ENCODE data around the gene KDM6B. TPM values are rescaled to one million over a fixed set of nuclear protein-coding genes. Genes with fewer than 3 reads are reported as not detected.

KDM6B gene
- total and polyA plus RNA-seq, 4 donors: 2.5 to 11.5 (median 3.3) TPM

- no peaks in the 10 kb centered on the region for H3K27me3 ChIP-seq (ENCODE audit: control insufficient read depth in 4 of 4, insufficient read depth in 4 of 4, low read length in 3 of 4)
- H3K4me3 ChIP-seq (ENCODE audit: low read depth in 1 of 3, low read length in 3 of 3): no peak within 1 kb of the TSS
- 74% methylated on average over 57 of the region's 57 CpGs for WGBS
- DNase-seq (ENCODE audit: low spot score): peak; percentile 32
- no peak for TF ChIP-seq CTCF (IDR thresholded peaks at IDR 0.05; ENCODE audit: low read depth, low read length, missing input control)
- H3K9me3 ChIP-seq (ENCODE audit: control insufficient read depth in 4 of 4, low read length in 3 of 4): no peaks in the 10 kb centered on the region
- H3K36me3 ChIP-seq (ENCODE audit: control insufficient read depth in 4 of 4, insufficient read depth in 3 of 4, low read depth in 1 of 4, low read length in 3 of 4): peaks cover 10 to 26% (median 15%) of the 10 kb centered on the region in 4 donors
- peak within 1 kb of the TSS; percentile 86 to 97 for H3K27ac ChIP-seq (ENCODE audit: low read depth in 1 of 2, low read length in 2 of 2)
- peaks cover 5 to 43% (median 33%) of the 10 kb centered on the region in 4 donors for H3K4me1 ChIP-seq (ENCODE audit: control insufficient read depth in 4 of 4, insufficient read depth in 4 of 4, low read length in 3 of 4)
- H3K9ac ChIP-seq (ENCODE audit: low read depth in 1 of 2, low read length in 2 of 2): no peak within 1 kb of the TSS
Measured at GRCh38 chr17:7854851-7855659, 21.0 kb downstream of the KDM6B start, which contains the start of gene TMEM88. Gene TMEM88 (plus strand): TSS chr17:7855066. CDS start chr17:7855075, 9 bp downstream.

GRCh38 chr17:7855660-7856010, 21.6 kb downstream of the KDM6B start:
- H3K4me3 ChIP-seq (ENCODE audit: low read depth in 1 of 3, low read length in 3 of 3): no peak overlapping the region
- peaks cover 8 to 20% (median 12%) of the 10 kb centered on the region in 4 donors for H3K36me3 ChIP-seq (ENCODE audit: control insufficient read depth in 4 of 4, insufficient read depth in 3 of 4, low read depth in 1 of 4, low read length in 3 of 4)
- no peaks in the 10 kb centered on the region for H3K9me3 ChIP-seq (ENCODE audit: control insufficient read depth in 4 of 4, low read length in 3 of 4)
- H3K4me1 ChIP-seq (ENCODE audit: control insufficient read depth in 4 of 4, insufficient read depth in 4 of 4, low read length in 3 of 4): peaks cover 5 to 44% (median 33%) of the 10 kb centered on the region in 4 donors
- no peaks in the 10 kb centered on the region for H3K27me3 ChIP-seq (ENCODE audit: control insufficient read depth in 4 of 4, insufficient read depth in 4 of 4, low read length in 3 of 4)
- 47% methylated on average over 15 of the region's 15 CpGs for WGBS
- TF ChIP-seq ZBTB33 (IDR thresholded peaks at IDR 0.05): no peak
- TF ChIP-seq HNF4G (IDR thresholded peaks at IDR 0.05): no peak
- no peak for TF ChIP-seq FOXA1 (IDR thresholded peaks at IDR 0.05)
- no peak for TF ChIP-seq RAD21 (IDR thresholded peaks at IDR 0.05)
- TF ChIP-seq REST (IDR thresholded peaks at IDR 0.05): no peak
- TF ChIP-seq MAX (IDR thresholded peaks at IDR 0.05): no peak
- TF ChIP-seq YY1 (IDR thresholded peaks at IDR 0.05): no peak
- no peak for TF ChIP-seq JUND (IDR thresholded peaks at IDR 0.05)
- TF ChIP-seq SP1 (IDR thresholded peaks at IDR 0.05): no peak
- no peak for TF ChIP-seq NR2F2 (IDR thresholded peaks at IDR 0.05)
- TF ChIP-seq FOXA2 (IDR thresholded peaks at IDR 0.05): no peak
- no peak for TF ChIP-seq ATF3 (IDR thresholded peaks at IDR 0.05)
- TF ChIP-seq CTCF (IDR thresholded peaks at IDR 0.05; ENCODE audit: low read depth, low read length, missing input control): no peak
- TF ChIP-seq EGR1 (IDR thresholded peaks at IDR 0.05; ENCODE audit: low read depth in 2 of 2): no peak
- no peak for TF ChIP-seq TAF1 (conservative IDR thresholded peaks at IDR 0.05)
- TF ChIP-seq HNF4A (conservative IDR thresholded peaks at IDR 0.05): no peak
- TF ChIP-seq RXRA (IDR thresholded peaks at IDR 0.05): no peak
- TF ChIP-seq GABPA (IDR thresholded peaks at IDR 0.05 in 1 of 2, conservative IDR thresholded peaks at IDR 0.05 in 1 of 2): no peak
- DNase-seq (ENCODE audit: low spot score): no peak
- peak overlapping the region; percentile 86 to 97 for H3K27ac ChIP-seq (ENCODE audit: low read depth in 1 of 2, low read length in 2 of 2)
- H3K9ac ChIP-seq (ENCODE audit: low read depth in 1 of 2, low read length in 2 of 2): no peak overlapping the region

All from liver (tissue), 9 donors.